Spinal cord (tissue), 10 donors: ENCODE data around the gene COL24A1. TPM values are rescaled to one million over a fixed set of nuclear protein-coding genes. Genes with fewer than 3 reads are reported as not detected.
"Not testable (repeated sequence)": the region's sequence is repeated elsewhere in the genome, so short reads cannot be mapped to it uniquely, and the experiment has no call there.

Experiments
- DNase-seq, 6 donors: peaks; one replicate each; pipeline versions ENCODE4 v3.0.0 to v3.0.0-alpha.2; 2013 to 2015; ENCODE audit warnings: low spot score in 6 of 6, low read depth in 4 of 6
- H3K27ac ChIP-seq: one replicate; pipeline ENCODE4 v1.5.1; 2013; ENCODE audit warnings: low read depth, low read length, control low read depth
- H3K27me3 ChIP-seq: one replicate; pipeline ENCODE4 v1.6.1; 2013; ENCODE audit warnings: low read length; ENCODE audit not compliant: control insufficient read depth, insufficient read depth
- H3K36me3 ChIP-seq: one replicate; pipeline ENCODE4 v1.6.1; 2013; ENCODE audit warnings: low read length; ENCODE audit not compliant: control insufficient read depth, insufficient read depth
- H3K4me1 ChIP-seq: one replicate; pipeline ENCODE4 v1.6.1; 2013; ENCODE audit warnings: low read length; ENCODE audit not compliant: control insufficient read depth, insufficient read depth
- H3K4me3 ChIP-seq: one replicate; pipeline ENCODE4 v1.5.1; 2013; ENCODE audit warnings: low read depth, low read length, control low read depth
- H3K9me3 ChIP-seq: one replicate; pipeline ENCODE4 v1.6.1; 2013; ENCODE audit warnings: low read length; ENCODE audit not compliant: control insufficient read depth, insufficient read depth
- WGBS: methylation state at CpG from one replicate; pipeline ENCODE4 v1.1.5; 2013; ENCODE audit warnings: missing lambda C conversion rate; ENCODE audit not compliant: insufficient coverage; 5-methylcytosine and 5-hydroxymethylcytosine counted together
- polyA plus RNA-seq, 2 donors: library from polyadenylated mRNA; unstranded; fragments of 120-200 nt; gene quantifications; one replicate each; pipeline ENCODE4 v1.2.1, GENCODE V29; 2013; ENCODE audit not compliant: insufficient read length in 2 of 2
- total RNA-seq, 2 donors: library from RNA; depleted of rRNA in 1 of 2; stranded (reverse); fragments of 120-200 nt in 1 of 2; fragments of >200 nt in 1 of 2; gene quantifications; one replicate each; pipeline versions ENCODE4 v1.2.3 to v1.2.4, GENCODE V29; 2013 to 2014
- donor health status: healthy.

COL24A1 gene
- total and polyA plus RNA-seq, 4 donors = 1.2 to 1.8 (median 1.5) TPM

GRCh38 chr1:86100401-86100800 is 56.2 kb downstream of the COL24A1 start:
- Histone ChIP-seq H3K36me3 (no peaks in the 10 kb centered on the region), H3K27ac (no peak overlapping the region), H3K27me3 (no peaks in the 10 kb centered on the region), H3K4me3 (no peak overlapping the region), H3K9me3 (no peaks in the 10 kb centered on the region), H3K4me1 (no peaks in the 10 kb centered on the region)
- no CpG with 5 or more reads among the region's 1 CpG for WGBS
- DNase-seq = no peak

GRCh38 chr1:86089765-86090164 is 66.8 kb downstream of the COL24A1 start:
- no peaks in the 10 kb centered on the region for H3K4me1 ChIP-seq
- 88% methylated on average over 12 of the region's 16 CpGs for WGBS
- H3K9me3 ChIP-seq = no peaks in the 10 kb centered on the region
- no peak overlapping the region for H3K4me3 ChIP-seq
- H3K27ac ChIP-seq = no peak overlapping the region
- no peak for DNase-seq
- no peaks in the 10 kb centered on the region for H3K36me3 ChIP-seq
- H3K27me3 ChIP-seq = no peaks in the 10 kb centered on the region

GRCh38 chr1:86085741-86086409 is 70.7 kb downstream of the COL24A1 start:
- no peak overlapping the region for H3K27ac ChIP-seq
- 100% methylated on average over 3 of the region's 3 CpGs for WGBS
- H3K36me3 ChIP-seq = no peaks in the 10 kb centered on the region
- no peaks in the 10 kb centered on the region for H3K27me3 ChIP-seq
- H3K4me3 ChIP-seq = no peak overlapping the region
- no peaks in the 10 kb centered on the region for H3K4me1 ChIP-seq
- DNase-seq = no peak
- no peaks in the 10 kb centered on the region for H3K9me3 ChIP-seq

- H3K9me3 ChIP-seq = no peaks in the 10 kb centered on the region
- no peaks in the 10 kb centered on the region for H3K4me1 ChIP-seq
- no peak overlapping the region for H3K4me3 ChIP-seq
- no peak for DNase-seq
- no peaks in the 10 kb centered on the region for H3K36me3 ChIP-seq
- no peaks in the 10 kb centered on the region for H3K27me3 ChIP-seq
- H3K27ac ChIP-seq = no peak overlapping the region
These were observed 71.6 kb downstream of the COL24A1 start for GRCh38 chr1:86084998-86085397.

GRCh38 chr1:86082183-86082582 is 74.4 kb downstream of the COL24A1 start:
- Histone ChIP-seq H3K27ac (no peak overlapping the region), H3K9me3 (peaks cover 4% of the 10 kb centered on the region), H3K4me3 (no peak overlapping the region), H3K27me3 (no peaks in the 10 kb centered on the region), H3K4me1 (no peaks in the 10 kb centered on the region), H3K36me3 (no peaks in the 10 kb centered on the region)
- no peak for DNase-seq

- not testable (repeated sequence) for H3K9me3 ChIP-seq, H3K27ac ChIP-seq, H3K4me3 ChIP-seq, H3K36me3 ChIP-seq, DNase-seq, H3K27me3 ChIP-seq, H3K4me1 ChIP-seq
- 95% methylated on average over 6 of the region's 6 CpGs for WGBS
These were observed 84.1 kb downstream of the COL24A1 start for GRCh38 chr1:86072474-86072873.

- H3K27ac ChIP-seq, H3K36me3 ChIP-seq, H3K4me3 ChIP-seq, H3K27me3 ChIP-seq, H3K9me3 ChIP-seq, DNase-seq, H3K4me1 ChIP-seq: not testable (repeated sequence)
- WGBS = 85% methylated on average over 6 of the region's 6 CpGs
These were observed 84.7 kb downstream of the COL24A1 start for GRCh38 chr1:86071870-86072269.

GRCh38 chr1:86069757-86070145 is 86.8 kb downstream of the COL24A1 start:
- H3K4me1 ChIP-seq = no peaks in the 10 kb centered on the region
- H3K9me3 ChIP-seq = no peaks in the 10 kb centered on the region
- H3K27ac ChIP-seq = no peak overlapping the region
- no peaks in the 10 kb centered on the region for H3K27me3 ChIP-seq
- no peak overlapping the region for H3K4me3 ChIP-seq
- DNase-seq = no peak
- 100% methylated on average over 1 of the region's 2 CpGs for WGBS
- H3K36me3 ChIP-seq = no peaks in the 10 kb centered on the region

- no peak overlapping the region for H3K27ac ChIP-seq
- H3K27me3 ChIP-seq = no peaks in the 10 kb centered on the region
- H3K4me3 ChIP-seq = no peak overlapping the region
- WGBS = 69% methylated on average over 2 of the region's 3 CpGs
- no peaks in the 10 kb centered on the region for H3K9me3 ChIP-seq
- H3K36me3 ChIP-seq = no peaks in the 10 kb centered on the region
- H3K4me1 ChIP-seq = no peaks in the 10 kb centered on the region
- no peak for DNase-seq
These were observed 87.5 kb downstream of the COL24A1 start for GRCh38 chr1:86068841-86069756.

GRCh38 chr1:86068271-86068721 is 88.3 kb downstream of the COL24A1 start:
- DNase-seq = no peak
- 89% methylated on average over 3 of the region's 3 CpGs for WGBS
- H3K9me3 ChIP-seq = no peaks in the 10 kb centered on the region
- no peak overlapping the region for H3K4me3 ChIP-seq
- H3K27me3 ChIP-seq = no peaks in the 10 kb centered on the region
- H3K36me3 ChIP-seq = no peaks in the 10 kb centered on the region
- no peak overlapping the region for H3K27ac ChIP-seq
- no peaks in the 10 kb centered on the region for H3K4me1 ChIP-seq
